ENCODE measurements around the gene ME3. TPM values are rescaled to one million over a fixed set of nuclear protein-coding genes. Genes with fewer than 3 reads are reported as not detected.

The ME3 gene
- total RNA-seq, 1 experiment from 2014 or later: 83.8 TPM

- DNase-seq (no peak), ATAC-seq (no peak)
- H3K4me1 ChIP-seq (ENCODE audit: insufficient read depth, low read length): peaks cover 32% of the 10 kb centered on the region
- peaks cover 16% of the 10 kb centered on the region for H3K79me2 ChIP-seq (ENCODE audit: low read length)
- no peaks in the 10 kb centered on the region for H3K27me3 ChIP-seq (ENCODE audit: low read length)
- no peaks in the 10 kb centered on the region for H3F3A ChIP-seq (ENCODE audit: low read length, unreplicated experiment)
- no peaks in the 10 kb centered on the region for H3K9me3 ChIP-seq (ENCODE audit: low read length)
- BruUV-seq (replicated peaks): no TSS peak
- intact Hi-C loops (cut with micrococcal nuclease): loop anchor here (10.0 kb wide), 1 partner anchor 211 kb away; no protein-coding TSS in a partner anchor
- no peaks in the 10 kb centered on the region for H3K9me2 ChIP-seq (replicated peaks; ENCODE audit: low read length)
- H4K20me1 ChIP-seq (ENCODE audit: low read length): no peaks in the 10 kb centered on the region
- ChIA-PET CTCF (no interaction called here), POLR2A (ENCODE audit: unreplicated experiment) (no interaction called here)
- H3K36me3 ChIP-seq (ENCODE audit: low read depth, low read length): no peaks in the 10 kb centered on the region
- H3K4me3 ChIP-seq (ENCODE audit: low read length): no peak overlapping the region
- TF ChIP-seq EZH2phosphoT487 (IDR thresholded peaks at IDR 0.05; ENCODE audit: borderline replicate concordance, low read length): no peak
- no peak overlapping the region for H3K9ac ChIP-seq (ENCODE audit: low read length)
- no peak overlapping the region for H3K27ac ChIP-seq (ENCODE audit: low read length)
- no peak overlapping the region for H2AFZ ChIP-seq (ENCODE audit: low read length)
- H3K4me2 ChIP-seq (ENCODE audit: low read length): no peak overlapping the region
Observed at GRCh38 chr11:86676010-86676409, 3.6 kb upstream of the ME3 start.

- POLR2A ChIA-PET (ENCODE audit: unreplicated experiment): no interaction called here
- H3K27me3 ChIP-seq (ENCODE audit: low read length): no peaks in the 10 kb centered on the region
- H3K9me3 ChIP-seq (ENCODE audit: low read length): no peaks in the 10 kb centered on the region
- H3K79me2 ChIP-seq (ENCODE audit: low read length): peaks cover 26% of the 10 kb centered on the region
- TF ChIP-seq CTCF (conservative IDR thresholded peaks at IDR 0.05; ENCODE audit: low read depth, low read length) (no peak), EZH2phosphoT487 (IDR thresholded peaks at IDR 0.05; ENCODE audit: borderline replicate concordance, low read length) (no peak), EZH2 (IDR thresholded peaks at IDR 0.05; ENCODE audit: low read length, unreplicated experiment) (no peak)
- ATAC-seq (no peak), DNase-seq (no peak)
- no peak overlapping the region for H2AFZ ChIP-seq (ENCODE audit: low read length)
- H4K20me1 ChIP-seq (ENCODE audit: low read length): no peaks in the 10 kb centered on the region
- no peaks in the 10 kb centered on the region for H3F3A ChIP-seq (ENCODE audit: low read length, unreplicated experiment)
- CTCF ChIA-PET: no interaction called here
- no peaks in the 10 kb centered on the region for H3K36me3 ChIP-seq (ENCODE audit: low read depth, low read length)
- H3K4me2 ChIP-seq (ENCODE audit: low read length): no peak overlapping the region
- H3K4me3 ChIP-seq (ENCODE audit: low read length): no peak overlapping the region
- H3K9me2 ChIP-seq (replicated peaks; ENCODE audit: low read length): no peaks in the 10 kb centered on the region
- intact Hi-C loops (cut with micrococcal nuclease): loop anchor here (2.0 to 10.0 kb wide), 2 partner anchors 62 to 210 kb away; no protein-coding TSS in a partner anchor
- H3K4me1 ChIP-seq (ENCODE audit: insufficient read depth, low read length): peaks cover 42% of the 10 kb centered on the region
- H3K27ac ChIP-seq (ENCODE audit: low read length): peak overlapping the region; percentile 83; the same call in 1 of the 2 replicates
- BruUV-seq (replicated peaks): no TSS peak
- no peak overlapping the region for H3K9ac ChIP-seq (ENCODE audit: low read length)
Observed at GRCh38 chr11:86675017-86675416, 2.6 kb upstream of the ME3 start.

GRCh38 chr11:86673872-86674750, 1.7 kb upstream of the ME3 start:
- Histone ChIP-seq H3K27ac (ENCODE audit: low read length) (peak overlapping the region; percentile 83), H3K79me2 (ENCODE audit: low read length) (peaks cover 35% of the 10 kb centered on the region), H3K4me2 (ENCODE audit: low read length) (peak overlapping the region; percentile 38), H3F3A (ENCODE audit: low read length, unreplicated experiment) (no peaks in the 10 kb centered on the region), H4K20me1 (ENCODE audit: low read length) (no peaks in the 10 kb centered on the region), H3K27me3 (ENCODE audit: low read length) (no peaks in the 10 kb centered on the region), H3K9me3 (ENCODE audit: low read length) (no peaks in the 10 kb centered on the region), H3K4me1 (ENCODE audit: insufficient read depth, low read length) (peaks cover 45% of the 10 kb centered on the region), H2AFZ (ENCODE audit: low read length) (no peak overlapping the region), H3K9me2 (replicated peaks; ENCODE audit: low read length) (no peaks in the 10 kb centered on the region), H3K36me3 (ENCODE audit: low read depth, low read length) (no peaks in the 10 kb centered on the region), H3K4me3 (ENCODE audit: low read length) (no peak overlapping the region), H3K9ac (ENCODE audit: low read length) (no peak overlapping the region)
- POLR2A ChIA-PET (ENCODE audit: unreplicated experiment): no interaction called here
- ATAC-seq (peak; percentile 7), DNase-seq (peak; percentile 36)
- CTCF ChIA-PET: no interaction called here
- BruUV-seq (replicated peaks): no TSS peak
- TF ChIP-seq CTCF (conservative IDR thresholded peaks at IDR 0.05; ENCODE audit: low read depth, low read length): no peak
- no peak for TF ChIP-seq EZH2phosphoT487 (IDR thresholded peaks at IDR 0.05; ENCODE audit: borderline replicate concordance, low read length)
- TF ChIP-seq EZH2 (IDR thresholded peaks at IDR 0.05; ENCODE audit: low read length, unreplicated experiment): no peak
- intact Hi-C loops (cut with micrococcal nuclease): loop anchor here (1.0 to 10.0 kb wide), 3 partner anchors 35 to 209 kb away; no protein-coding TSS in a partner anchor
